Upper lobe of left lung (tissue), 6 donors: ENCODE data around the gene PTPRQ. TPM values are rescaled to one million over a fixed set of nuclear protein-coding genes. Genes with fewer than 3 reads are reported as not detected.

Experiments used
- ATAC-seq, 2 donors: fragments of 200-7000 bp; cut with Tn5 transposase; one replicate each; pipeline ENCODE4 v1.9.1; 2022; ENCODE audit warnings: mild to moderate bottlenecking in 2 of 2, moderate library complexity in 2 of 2; ENCODE audit not compliant: low FRiP score in 2 of 2
- DNase-seq, 2 donors: peaks; one replicate each; pipeline ENCODE4 v3.0.0-alpha.2; 2019 to 2020
- H3K27ac ChIP-seq, 4 donors: fragments of 200-600 bp; sonication (generic); one replicate each; pipeline ENCODE4 v1.5.1; 2016 to 2019
- H3K27me3 ChIP-seq, 4 donors: fragments of 200-600 bp; sonication (generic); one replicate each; pipeline ENCODE4 v1.5.1; 2017 to 2019
- H3K36me3 ChIP-seq, 4 donors: fragments of 200-600 bp; sonication (generic); one replicate each; pipeline ENCODE4 v1.5.1; 2016 to 2019
- H3K4me1 ChIP-seq, 4 donors: fragments of 200-600 bp; sonication (generic); one replicate each; pipeline ENCODE4 v1.5.1; 2018 to 2019
- H3K4me3 ChIP-seq, 4 donors: fragments of 200-600 bp; sonication (generic); one replicate each; pipeline ENCODE4 v1.5.1; 2017 to 2019; ENCODE audit warnings: mild to moderate bottlenecking in 2 of 4, moderate library complexity in 1 of 4
- H3K9me3 ChIP-seq, 4 donors: fragments of 200-600 bp; sonication (generic); one replicate each; pipeline ENCODE4 v1.5.1; 2018 to 2019
- EP300 ChIP-seq, 4 donors: sonication (generic); formaldehyde crosslinking; IDR thresholded peaks; one replicate each; pipeline ENCODE4 v1.5.1; 2017; ENCODE audit warnings: antibody characterized with exemption in 4 of 4, control low read depth in 2 of 4
- POLR2A ChIP-seq, 4 donors: fragments of 450-650 bp; IDR thresholded peaks; one replicate each; pipeline ENCODE4 v1.5.1; 2016 to 2017; ENCODE audit warnings: antibody characterized with exemption in 4 of 4, mild to moderate bottlenecking in 2 of 4
- POLR2AphosphoS5 ChIP-seq, 2 donors: sonication (generic); formaldehyde crosslinking; IDR thresholded peaks; one replicate each; pipeline ENCODE4 v1.5.1; 2017; ENCODE audit warnings: antibody characterized with exemption in 2 of 2
- WGBS, 2 donors: methylation state at CpG; one replicate each; pipeline ENCODE4 v1.1.5; 2017 to 2018; 5-methylcytosine and 5-hydroxymethylcytosine counted together
- total RNA-seq, 6 donors: library from RNA; depleted of rRNA in 4 of 6; stranded (reverse); fragments of >200 nt in 4 of 6; gene quantifications; one replicate each; pipeline versions ENCODE4 v1.1.0 to v1.2.1, GENCODE V29; 2016 to 2021
- TF ChIP-seq, protein P1 (sequence below), 6 experiments: fragments of 450-650 bp in 4 of 6; fragments of 200-600 bp in 2 of 6; sonication (generic) in 2 of 6; IDR thresholded peaks; one replicate each; pipeline ENCODE4 v1.5.1; 2016 to 2019; ENCODE audit warnings: antibody characterized with exemption in 6 of 6
- donor health status: DM: no; HTN: no; CAD: no; lungs with moderate emphysema.
- donor health status: DM: no; HTN: yes; CAD: no; lungs with severe emphysema.

Gene PTPRQ
- total RNA-seq, 6 donors from 2014 or later, result 1.0 to 15.6 (median 5.0) TPM

DNA sequence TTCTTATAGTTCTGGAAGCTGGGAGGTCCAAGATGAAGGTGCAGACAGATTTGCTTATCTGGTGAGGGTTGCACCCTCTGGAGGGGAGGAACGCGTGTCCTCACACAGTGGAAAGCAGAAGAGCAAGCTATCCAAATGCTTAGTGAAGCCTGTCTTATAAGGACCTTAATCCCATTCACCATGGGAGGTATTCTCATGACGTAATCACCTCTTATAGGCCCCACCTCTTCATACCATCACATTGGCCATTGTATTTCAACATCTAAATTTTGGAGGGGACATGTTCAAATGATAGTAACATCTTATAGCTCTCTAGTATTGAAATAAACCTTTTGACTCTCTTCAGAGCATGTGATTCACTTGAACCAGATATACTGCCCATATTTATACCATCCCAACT is 158.4 kb downstream of the PTPRQ start:
- no peak for TF ChIP-seq EP300 (IDR thresholded peaks at IDR 0.05)
- TF ChIP-seq, protein P1, sequence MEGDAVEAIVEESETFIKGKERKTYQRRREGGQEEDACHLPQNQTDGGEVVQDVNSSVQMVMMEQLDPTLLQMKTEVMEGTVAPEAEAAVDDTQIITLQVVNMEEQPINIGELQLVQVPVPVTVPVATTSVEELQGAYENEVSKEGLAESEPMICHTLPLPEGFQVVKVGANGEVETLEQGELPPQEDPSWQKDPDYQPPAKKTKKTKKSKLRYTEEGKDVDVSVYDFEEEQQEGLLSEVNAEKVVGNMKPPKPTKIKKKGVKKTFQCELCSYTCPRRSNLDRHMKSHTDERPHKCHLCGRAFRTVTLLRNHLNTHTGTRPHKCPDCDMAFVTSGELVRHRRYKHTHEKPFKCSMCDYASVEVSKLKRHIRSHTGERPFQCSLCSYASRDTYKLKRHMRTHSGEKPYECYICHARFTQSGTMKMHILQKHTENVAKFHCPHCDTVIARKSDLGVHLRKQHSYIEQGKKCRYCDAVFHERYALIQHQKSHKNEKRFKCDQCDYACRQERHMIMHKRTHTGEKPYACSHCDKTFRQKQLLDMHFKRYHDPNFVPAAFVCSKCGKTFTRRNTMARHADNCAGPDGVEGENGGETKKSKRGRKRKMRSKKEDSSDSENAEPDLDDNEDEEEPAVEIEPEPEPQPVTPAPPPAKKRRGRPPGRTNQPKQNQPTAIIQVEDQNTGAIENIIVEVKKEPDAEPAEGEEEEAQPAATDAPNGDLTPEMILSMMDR (IDR thresholded peaks at IDR 0.05), result no peak
- no peak for TF ChIP-seq POLR2AphosphoS5 (IDR thresholded peaks at IDR 0.05)
- TF ChIP-seq POLR2A (IDR thresholded peaks at IDR 0.05), result no peak
- Histone ChIP-seq H3K27ac (no peak overlapping the region), H3K9me3 (no peaks in the 10 kb centered on the region), H3K27me3 (no peaks in the 10 kb centered on the region), H3K36me3 (no peaks in the 10 kb centered on the region), H3K4me1 (no peaks in the 10 kb centered on the region), H3K4me3 (no peak overlapping the region)
- DNase-seq (no peak), ATAC-seq (no peak)
- 83 to 87% methylated on average over 3 of the region's 3 CpGs for WGBS, 2 donors

DNA sequence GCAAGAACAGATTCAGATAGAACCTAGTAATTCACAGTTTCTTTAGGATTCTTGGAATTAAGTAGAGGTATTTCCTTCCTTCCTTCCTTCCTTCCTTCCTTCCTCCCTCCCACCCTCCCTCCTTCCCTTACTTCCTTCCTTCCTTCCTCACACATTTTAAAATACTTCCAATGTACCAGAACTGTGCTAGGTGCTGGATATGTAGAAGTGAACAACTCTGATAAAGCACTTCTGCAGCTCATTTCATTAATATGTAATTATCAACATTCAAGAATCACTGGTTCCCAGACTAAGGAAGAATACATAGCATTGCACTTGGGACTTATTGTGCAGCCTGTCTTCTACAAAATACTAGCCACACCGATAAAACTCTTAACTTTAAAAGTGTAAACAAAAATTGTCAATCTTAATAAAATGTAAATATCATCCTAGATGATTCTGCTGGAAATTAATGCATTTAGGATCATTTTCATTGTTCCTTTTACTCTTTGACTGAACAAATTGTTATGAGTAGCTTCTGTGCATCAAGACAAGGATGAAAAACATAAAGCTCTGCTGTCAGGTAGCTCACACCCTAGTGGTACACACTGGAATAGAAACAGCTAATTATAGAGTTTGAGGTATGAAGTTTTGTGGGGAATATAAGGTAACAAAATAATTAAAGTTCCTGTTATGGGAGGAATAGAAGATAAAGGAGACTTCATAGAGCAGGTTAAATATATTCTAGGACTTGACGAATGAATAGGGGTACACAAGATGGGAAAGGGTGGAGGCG is 163.5 kb downstream of the PTPRQ start:
- no peak for TF ChIP-seq POLR2AphosphoS5 (IDR thresholded peaks at IDR 0.05)
- TF ChIP-seq EP300 (IDR thresholded peaks at IDR 0.05), result no peak
- TF ChIP-seq, protein P1 (IDR thresholded peaks at IDR 0.05), result no peak
- no peak for TF ChIP-seq POLR2A (IDR thresholded peaks at IDR 0.05)

DNA sequence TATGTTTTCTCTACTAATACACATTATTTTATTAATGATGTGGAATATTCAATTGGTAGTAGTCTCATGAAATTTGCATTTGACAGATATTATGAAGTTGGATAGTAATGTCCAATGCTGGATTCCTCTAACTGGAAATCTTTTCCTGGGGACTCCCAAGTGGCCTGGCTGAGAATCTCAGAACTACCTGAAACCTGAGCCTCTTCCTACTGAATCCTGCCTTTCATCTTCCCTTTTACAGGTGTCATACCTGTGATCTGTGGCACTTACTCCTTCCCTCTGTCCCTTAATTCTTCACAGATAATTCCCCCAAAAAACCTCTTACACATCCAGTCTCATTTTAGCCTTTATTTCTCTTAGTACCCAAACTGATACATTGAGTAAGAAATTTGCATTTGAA is 173.7 kb downstream of the PTPRQ start:
- Histone ChIP-seq H3K27me3 (no peaks in the 10 kb centered on the region), H3K36me3 (no peaks in the 10 kb centered on the region), H3K4me1 (no peaks in the 10 kb centered on the region), H3K27ac (no peak overlapping the region), H3K9me3 (no peaks in the 10 kb centered on the region), H3K4me3 (no peak overlapping the region)
- no peak for TF ChIP-seq POLR2AphosphoS5 (IDR thresholded peaks at IDR 0.05)
- TF ChIP-seq, protein P1 (IDR thresholded peaks at IDR 0.05), result no peak
- TF ChIP-seq POLR2A (IDR thresholded peaks at IDR 0.05), result no peak
- no peak for TF ChIP-seq EP300 (IDR thresholded peaks at IDR 0.05)
- ATAC-seq (no peak), DNase-seq (no peak)

More for the DNA sequence above, 163.5 kb downstream of the PTPRQ start:
- DNase-seq (no peak), ATAC-seq (no peak)
- H3K27me3 ChIP-seq, result no peaks in the 10 kb centered on the region
- no peaks in the 10 kb centered on the region for H3K36me3 ChIP-seq
- H3K27ac ChIP-seq, result no peak overlapping the region
- WGBS, 2 donors, result 60 to 66% methylated on average over 3 of the region's 3 CpGs
- no peaks in the 10 kb centered on the region for H3K4me1 ChIP-seq
- H3K4me3 ChIP-seq, result no peak overlapping the region
- no peaks in the 10 kb centered on the region for H3K9me3 ChIP-seq

DNA sequence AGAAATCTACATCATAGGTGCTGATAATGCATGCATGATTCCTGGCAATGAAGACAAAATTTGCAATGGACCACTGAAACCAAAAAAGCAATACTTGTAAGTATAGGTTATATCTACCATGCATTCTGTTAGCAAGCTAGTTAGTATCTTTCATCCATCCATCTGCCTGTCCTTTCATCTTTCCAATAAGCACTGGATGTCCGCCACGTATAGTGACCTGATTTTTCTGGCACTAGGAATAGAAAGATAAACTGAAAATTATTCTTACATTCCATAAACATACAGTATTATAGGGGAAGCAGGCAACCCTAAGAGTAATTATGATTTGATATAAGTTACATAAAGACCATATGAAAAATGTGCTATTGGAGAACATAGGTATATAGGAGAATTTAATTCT is 176.2 kb downstream of the PTPRQ start:
- no peaks in the 10 kb centered on the region for H3K9me3 ChIP-seq
- ATAC-seq (no peak), DNase-seq (no peak)
- no peak overlapping the region for H3K4me3 ChIP-seq
- H3K4me1 ChIP-seq, result no peaks in the 10 kb centered on the region
- WGBS, 2 donors, result 74 to 85% methylated on average over 2 of the region's 2 CpGs
- no peaks in the 10 kb centered on the region for H3K27me3 ChIP-seq
- TF ChIP-seq POLR2AphosphoS5 (IDR thresholded peaks at IDR 0.05), result no peak
- no peak for TF ChIP-seq EP300 (IDR thresholded peaks at IDR 0.05)
- no peak for TF ChIP-seq POLR2A (IDR thresholded peaks at IDR 0.05)
- TF ChIP-seq, protein P1 (IDR thresholded peaks at IDR 0.05), result no peak
- H3K36me3 ChIP-seq, result no peaks in the 10 kb centered on the region
- no peak overlapping the region for H3K27ac ChIP-seq

DNA sequence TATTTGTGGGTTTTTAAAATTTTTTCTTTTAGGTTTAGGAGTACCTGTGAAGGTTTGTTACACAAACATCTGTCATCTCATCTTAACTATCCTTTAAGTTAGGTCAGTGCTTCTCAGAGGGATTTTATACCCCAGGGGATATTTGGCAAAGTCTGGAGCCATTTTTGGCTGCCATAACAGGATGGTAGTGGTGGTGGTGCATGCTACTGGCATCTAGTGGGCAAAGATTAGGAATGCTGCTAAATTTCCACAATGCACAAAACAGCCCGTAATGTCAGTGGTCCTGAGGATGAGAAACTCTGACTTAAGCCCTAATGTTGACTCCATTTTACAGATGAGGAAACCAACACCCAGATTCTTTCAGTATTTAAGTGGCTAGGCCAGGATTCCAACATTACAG is 178.2 kb downstream of the PTPRQ start:
- ATAC-seq, result no peak
- Histone ChIP-seq H3K9me3 (no peaks in the 10 kb centered on the region), H3K36me3 (no peaks in the 10 kb centered on the region), H3K27me3 (no peaks in the 10 kb centered on the region), H3K4me1 (no peaks in the 10 kb centered on the region), H3K4me3 (no peak overlapping the region), H3K27ac (no peak overlapping the region)
- TF ChIP-seq, protein P1 (IDR thresholded peaks at IDR 0.05), result no peak
- TF ChIP-seq POLR2AphosphoS5 (IDR thresholded peaks at IDR 0.05), result no peak
- WGBS, 2 donors, result 89 to 100% methylated on average over 1 of the region's 1 CpG
- DNase-seq, result no peak
